ENCODE measurements around the gene ARHGAP29. TPM values are rescaled to one million over a fixed set of nuclear protein-coding genes. Genes with fewer than 3 reads are reported as not detected.
A peak's percentile ranks its signal among the peaks of the same experiment; 100 is the strongest.

The ARHGAP29 gene
- total and polyA plus RNA-seq, 3 donors from 2014 or later = 24.9 to 41.7 (median 34.7) TPM

- H3K4me3 ChIP-seq = no peak overlapping the region
- H3K27ac ChIP-seq = no peak overlapping the region
- 65 to 71% methylated on average over 2 of the region's 2 CpGs for WGBS, 2 donors
- H3K4me1 ChIP-seq = no peaks in the 10 kb centered on the region
- intact Hi-C loops (cut with DNase I; ENCODE audit: low total_unique reads) = no loop called here
- TF ChIP-seq CTCF (IDR thresholded peaks at IDR 0.05) (no peak), POLR2A (IDR thresholded peaks at IDR 0.05) (no peak)
- H3K36me3 ChIP-seq (ENCODE audit: low read depth, missing control alignments) = no peaks in the 10 kb centered on the region
- DNase-seq = no peak
- H3K9me3 ChIP-seq = no peaks in the 10 kb centered on the region
- H3K27me3 ChIP-seq = no peaks in the 10 kb centered on the region
Observed at GRCh38 chr1:94225845-94226244, 11.5 kb downstream of the ARHGAP29 start.

GRCh38 chr1:94218332-94218731 lies 19.1 kb downstream of the ARHGAP29 start:
- Histone ChIP-seq H3K4me3 (no peak overlapping the region), H3K27me3 (no peaks in the 10 kb centered on the region), H3K9me3 (no peaks in the 10 kb centered on the region), H3K27ac (peak overlapping the region in 1 of 2 donors; percentile 3), H3K4me1 (no peaks in the 10 kb centered on the region), H3K36me3 (ENCODE audit: low read depth, missing control alignments) (no peaks in the 10 kb centered on the region)
- DNase-seq = no peak
- TF ChIP-seq POLR2A (IDR thresholded peaks at IDR 0.05) (no peak), CTCF (IDR thresholded peaks at IDR 0.05) (no peak)
- 75 to 79% methylated on average over 2 of the region's 2 CpGs for WGBS, 2 donors
- intact Hi-C loops (cut with DNase I; ENCODE audit: low total_unique reads) = no loop called here

- no peak for TF ChIP-seq POLR2A (IDR thresholded peaks at IDR 0.05)
- no peak for TF ChIP-seq CTCF (IDR thresholded peaks at IDR 0.05)
- no peak for DNase-seq
- Histone ChIP-seq H3K4me1 (no peaks in the 10 kb centered on the region), H3K27ac (no peak overlapping the region), H3K9me3 (no peaks in the 10 kb centered on the region), H3K27me3 (no peaks in the 10 kb centered on the region), H3K4me3 (no peak overlapping the region), H3K36me3 (ENCODE audit: low read depth, missing control alignments) (no peaks in the 10 kb centered on the region)
- intact Hi-C loops (cut with DNase I; ENCODE audit: low total_unique reads) = no loop called here
Observed at GRCh38 chr1:94215955-94216354, 21.4 kb downstream of the ARHGAP29 start.

GRCh38 chr1:94209982-94210381 lies 27.4 kb downstream of the ARHGAP29 start:
- Histone ChIP-seq H3K4me3 (no peak overlapping the region), H3K9me3 (no peaks in the 10 kb centered on the region), H3K4me1 (no peaks in the 10 kb centered on the region), H3K27ac (no peak overlapping the region), H3K27me3 (no peaks in the 10 kb centered on the region), H3K36me3 (ENCODE audit: low read depth, missing control alignments) (no peaks in the 10 kb centered on the region)
- 80 to 94% methylated on average over 1 of the region's 1 CpG for WGBS, 2 donors
- intact Hi-C loops (cut with DNase I; ENCODE audit: low total_unique reads) = no loop called here
- no peak for DNase-seq
- TF ChIP-seq POLR2A (IDR thresholded peaks at IDR 0.05) = no peak
- TF ChIP-seq CTCF (IDR thresholded peaks at IDR 0.05) = no peak

GRCh38 chr1:94209425-94209824 lies 28.0 kb downstream of the ARHGAP29 start:
- Histone ChIP-seq H3K27ac (no peak overlapping the region), H3K27me3 (no peaks in the 10 kb centered on the region), H3K36me3 (ENCODE audit: low read depth, missing control alignments) (no peaks in the 10 kb centered on the region), H3K4me1 (no peaks in the 10 kb centered on the region), H3K9me3 (no peaks in the 10 kb centered on the region), H3K4me3 (no peak overlapping the region)
- intact Hi-C loops (cut with DNase I; ENCODE audit: low total_unique reads) = no loop called here
- TF ChIP-seq POLR2A (IDR thresholded peaks at IDR 0.05) = no peak
- no peak for TF ChIP-seq CTCF (IDR thresholded peaks at IDR 0.05)
- DNase-seq = no peak
